Smooth muscle cell of bladder (primary cell): Measurements from ENCODE around the gene CDC42. TPM values are rescaled to one million over a fixed set of nuclear protein-coding genes. Genes with fewer than 3 reads are reported as not detected.

Experiments used
- total RNA-seq: library from RNA; depleted of rRNA; stranded (reverse); fragments of >200 nt; gene quantifications from 2 replicates; pipeline ENCODE4 v1.2.3, GENCODE V29; 2014

The CDC42 gene
- 284 and 354 TPM in 2 replicates for total RNA-seq

DNA sequence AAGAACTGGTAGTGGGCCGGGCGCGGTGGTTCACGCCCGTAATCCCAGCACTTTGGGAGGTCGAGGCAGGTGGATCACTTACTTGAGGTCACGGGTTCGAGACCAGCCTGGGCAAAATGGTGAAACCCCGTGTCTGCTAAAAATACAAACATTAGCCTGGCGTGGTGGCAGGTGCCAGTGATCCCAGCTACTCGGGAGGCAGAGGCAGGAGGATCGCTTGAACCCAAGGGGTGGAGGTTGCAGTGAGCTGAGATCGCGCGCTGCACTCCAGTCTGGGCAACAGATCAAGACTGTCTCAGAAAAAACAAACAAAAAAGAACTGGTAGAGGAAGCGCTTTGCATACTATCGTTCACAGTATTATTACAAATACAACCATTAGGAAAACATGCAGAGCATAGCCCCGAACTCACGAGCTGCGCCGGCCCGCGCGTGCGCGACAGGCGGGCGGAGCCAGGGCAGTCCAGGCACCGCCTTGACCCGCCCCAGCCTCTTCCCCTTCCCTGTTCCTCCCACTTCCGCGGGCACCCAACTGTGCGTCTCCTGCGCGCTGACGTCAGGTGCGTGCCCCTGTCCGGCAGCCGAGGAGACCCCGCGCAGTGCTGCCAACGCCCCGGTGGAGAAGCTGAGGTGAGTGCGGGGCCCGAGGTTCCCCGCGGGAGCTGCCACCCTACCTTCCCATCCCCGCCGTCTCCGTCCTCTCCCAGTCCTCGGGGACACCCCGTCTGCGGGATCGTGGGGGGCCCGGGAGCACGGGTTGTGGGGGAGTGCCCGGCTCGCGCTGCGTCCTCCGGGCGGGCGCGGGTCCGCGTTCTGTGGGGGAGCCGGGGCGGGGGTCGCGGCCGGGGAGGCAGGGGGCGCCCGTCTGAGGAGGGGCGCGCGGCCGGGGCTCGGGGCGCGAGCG, at the start of gene CDC42:
TSS of gene CDC42 (plus strand) at position 595 of the 902 bp plus-strand sequence. CDS start 25,770 bp downstream, outside the sequence.

Other genes starting within 250 kb of the CDC42 start
- gene LDLRAD2, start 240.4 kb upstream of the CDC42 start, total RNA-seq, result 0.14 and 0.18 TPM in 2 replicates
- gene HSPG2, start 115.4 kb upstream of the CDC42 start, total RNA-seq, result 75.8 and 170 TPM in 2 replicates
- not detected in 2 replicates for gene CELA3B, start 75.7 kb upstream of the CDC42 start, total RNA-seq
- gene CELA3A, start 51.1 kb upstream of the CDC42 start, total RNA-seq, result not detected in 2 replicates
- gene WNT4, start 90.4 kb downstream of the CDC42 start, total RNA-seq, result 0.28 and 0.74 TPM in 2 replicates